Smooth muscle cell (in vitro differentiated cells): ENCODE data around the gene TBRG4. TPM values are rescaled to one million over a fixed set of nuclear protein-coding genes. Genes with fewer than 3 reads are reported as not detected.

Source experiments
- DNase-seq: peaks from one replicate; lab custom pipeline; 2025; ENCODE audit not compliant: unreplicated experiment; lab: John Stamatoyannopoulos, UW
- H2AFZ ChIP-seq: fragments of 200-600 bp; sonication (generic); 2 replicates; pipeline ENCODE4 v1.6.0; 2016; ENCODE audit warnings: antibody characterized with exemption, low read depth, mild to moderate bottlenecking
- H3F3A ChIP-seq: fragments of 200-600 bp; sonication (generic); 2 replicates; pipeline ENCODE4 v1.6.0; 2017; ENCODE audit warnings: antibody characterized with exemption, low read depth
- H3K27ac ChIP-seq: fragments of 200-600 bp; sonication (generic); 2 replicates; pipeline ENCODE4 v1.5.1; 2016; ENCODE audit warnings: low read depth, mild to moderate bottlenecking
- H3K27me3 ChIP-seq: fragments of 200-600 bp; sonication (generic); 2 replicates; pipeline ENCODE4 v1.6.1; 2016; ENCODE audit warnings: low read depth, mild to moderate bottlenecking
- H3K36me3 ChIP-seq: fragments of 200-600 bp; sonication (generic); 2 replicates; pipeline ENCODE4 v1.5.1; 2016; ENCODE audit warnings: low read depth
- H3K4me1 ChIP-seq: fragments of 200-600 bp; sonication (generic); 2 replicates; pipeline ENCODE4 v1.5.1; 2016; ENCODE audit warnings: low read depth
- H3K4me2 ChIP-seq: fragments of 200-600 bp; sonication (generic); 2 replicates; pipeline ENCODE4 v1.6.0; 2016; ENCODE audit warnings: mild to moderate bottlenecking
- H3K4me3 ChIP-seq: fragments of 200-600 bp; sonication (generic); 2 replicates; pipeline ENCODE4 v1.5.1; 2016; ENCODE audit warnings: mild to moderate bottlenecking
- H3K79me2 ChIP-seq: fragments of 200-600 bp; sonication (generic); 2 replicates; pipeline ENCODE4 v1.6.0; 2016; ENCODE audit warnings: low read depth, mild to moderate bottlenecking
- H3K9ac ChIP-seq: fragments of 200-600 bp; sonication (generic); 2 replicates; pipeline ENCODE4 v1.6.0; 2016; ENCODE audit warnings: low read depth
- H3K9me3 ChIP-seq: fragments of 200-600 bp; sonication (generic); replicated peaks from 2 replicates; pipeline ENCODE4 v1.5.1; 2016; ENCODE audit warnings: low read depth
- H4K20me1 ChIP-seq: fragments of 200-600 bp; sonication (generic); 2 replicates; pipeline ENCODE4 v1.6.0; 2016; ENCODE audit warnings: low read depth
- WGBS: methylation state at CpG from one replicate; pipeline ENCODE4 v1.1.7; 2016; ENCODE audit warnings: low lambda C conversion rate; 5-methylcytosine and 5-hydroxymethylcytosine counted together
- polyA plus RNA-seq: library from polyadenylated mRNA; unstranded; fragments of >200 nt; fragmentation: Nextera tagmentation; extraction: Ambion mirVana; gene quantifications from 2 replicates; pipeline ENCODE4 v1.2.1, GENCODE V29; 2016
- total RNA-seq: library from RNA; depleted of rRNA; stranded (reverse); fragments of >200 nt; gene quantifications from 2 replicates; pipeline ENCODE4 v1.2.3, GENCODE V29; 2014
- TF ChIP-seq, protein P1 (sequence below): fragments of 200-600 bp; sonication (generic); IDR thresholded peaks from 2 replicates; pipeline ENCODE4 v1.5.1; 2017; ENCODE audit warnings: borderline replicate concordance, mild to moderate bottlenecking, antibody characterized with exemption; ENCODE audit not compliant: insufficient read depth, poor library complexity, severe bottlenecking

Gene TBRG4
- total and polyA plus RNA-seq, 2 experiments from 2014 or later: 30.2 to 52.5 TPM

DNA sequence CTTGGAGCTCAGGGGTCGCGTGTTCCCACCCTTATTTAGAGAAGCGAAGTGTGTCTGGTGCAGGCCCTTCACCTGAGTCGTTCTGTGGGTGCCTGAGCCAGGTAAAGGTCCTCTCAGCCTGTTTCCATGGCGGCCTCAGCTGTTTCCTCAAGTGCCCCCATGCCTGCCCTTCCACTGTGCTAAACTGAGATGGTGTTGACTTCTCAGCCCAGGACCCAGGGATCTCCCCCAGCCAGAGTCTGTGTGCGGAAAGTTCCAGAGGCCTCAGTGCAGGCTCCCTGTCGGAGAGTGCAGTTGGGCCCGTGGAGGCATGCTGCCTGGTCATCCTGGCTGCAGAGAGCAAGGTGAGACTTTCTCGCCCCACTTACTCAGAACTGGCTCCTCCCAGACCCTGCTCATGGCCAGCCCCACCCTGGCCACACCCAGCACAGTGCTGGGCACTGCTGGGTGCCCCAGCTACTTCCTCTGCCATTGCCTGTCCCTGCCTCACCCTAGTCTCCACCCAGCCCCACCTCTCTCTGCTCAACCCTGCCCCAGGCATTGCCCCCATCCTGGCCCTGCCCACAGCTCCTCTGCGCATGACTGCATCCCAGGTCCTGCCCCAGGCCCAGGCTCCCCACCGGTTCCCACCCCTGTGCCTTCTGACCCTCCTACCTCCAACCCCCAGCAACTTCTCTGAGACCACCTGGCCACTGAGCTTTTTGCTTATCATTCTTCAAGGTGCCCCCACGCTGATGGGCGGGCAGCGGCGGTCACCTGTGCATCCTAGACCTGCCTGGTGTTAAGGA is 43.1 kb downstream of the TBRG4 start:
- no peak overlapping the region for H3K9ac ChIP-seq
- peaks cover 31% of the 10 kb centered on the region for H4K20me1 ChIP-seq
- no peak overlapping the region for H2AFZ ChIP-seq
- no peak overlapping the region for H3K4me2 ChIP-seq
- peaks cover 7% of the 10 kb centered on the region for H3K79me2 ChIP-seq
- H3K36me3 ChIP-seq: no peaks in the 10 kb centered on the region
- no peaks in the 10 kb centered on the region for H3K4me1 ChIP-seq
- H3K27me3 ChIP-seq: no peaks in the 10 kb centered on the region
- TF ChIP-seq, protein P1, sequence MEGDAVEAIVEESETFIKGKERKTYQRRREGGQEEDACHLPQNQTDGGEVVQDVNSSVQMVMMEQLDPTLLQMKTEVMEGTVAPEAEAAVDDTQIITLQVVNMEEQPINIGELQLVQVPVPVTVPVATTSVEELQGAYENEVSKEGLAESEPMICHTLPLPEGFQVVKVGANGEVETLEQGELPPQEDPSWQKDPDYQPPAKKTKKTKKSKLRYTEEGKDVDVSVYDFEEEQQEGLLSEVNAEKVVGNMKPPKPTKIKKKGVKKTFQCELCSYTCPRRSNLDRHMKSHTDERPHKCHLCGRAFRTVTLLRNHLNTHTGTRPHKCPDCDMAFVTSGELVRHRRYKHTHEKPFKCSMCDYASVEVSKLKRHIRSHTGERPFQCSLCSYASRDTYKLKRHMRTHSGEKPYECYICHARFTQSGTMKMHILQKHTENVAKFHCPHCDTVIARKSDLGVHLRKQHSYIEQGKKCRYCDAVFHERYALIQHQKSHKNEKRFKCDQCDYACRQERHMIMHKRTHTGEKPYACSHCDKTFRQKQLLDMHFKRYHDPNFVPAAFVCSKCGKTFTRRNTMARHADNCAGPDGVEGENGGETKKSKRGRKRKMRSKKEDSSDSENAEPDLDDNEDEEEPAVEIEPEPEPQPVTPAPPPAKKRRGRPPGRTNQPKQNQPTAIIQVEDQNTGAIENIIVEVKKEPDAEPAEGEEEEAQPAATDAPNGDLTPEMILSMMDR: no peak
- no peaks in the 10 kb centered on the region for H3K9me3 ChIP-seq
- H3F3A ChIP-seq: no peaks in the 10 kb centered on the region
- no peak for DNase-seq
- no peak overlapping the region for H3K4me3 ChIP-seq
- WGBS: 93% methylated on average over 15 of the region's 15 CpGs
- H3K27ac ChIP-seq: no peak overlapping the region

DNA sequence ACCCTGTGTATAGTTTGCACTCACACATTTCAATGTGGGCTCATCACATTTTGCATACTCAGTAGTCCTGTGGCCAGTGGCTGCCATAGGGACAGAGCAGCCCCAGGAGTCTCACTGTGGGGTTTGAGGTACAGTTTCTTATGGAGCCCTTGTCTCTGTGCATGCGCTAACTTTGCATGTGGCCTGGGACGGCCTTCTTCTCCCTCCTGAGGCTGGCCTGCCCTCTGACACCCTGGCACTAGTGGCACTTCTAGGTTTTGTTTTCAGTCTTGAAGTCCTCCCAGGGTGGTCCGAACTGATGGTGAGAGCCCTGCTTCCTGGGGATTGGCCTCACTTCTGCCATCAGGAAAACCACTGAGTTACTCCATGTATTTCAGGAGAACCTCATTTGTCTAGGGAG is 43.9 kb downstream of the TBRG4 start:
- 96% methylated on average over 3 of the region's 3 CpGs for WGBS
- Histone ChIP-seq H3K27ac (no peak overlapping the region), H3F3A (no peaks in the 10 kb centered on the region), H3K4me3 (no peak overlapping the region), H4K20me1 (peaks cover 39% of the 10 kb centered on the region), H3K36me3 (no peaks in the 10 kb centered on the region), H3K9ac (no peak overlapping the region), H3K4me2 (no peak overlapping the region), H3K79me2 (peaks cover 10% of the 10 kb centered on the region), H3K9me3 (no peaks in the 10 kb centered on the region), H3K4me1 (no peaks in the 10 kb centered on the region), H3K27me3 (no peaks in the 10 kb centered on the region), H2AFZ (no peak overlapping the region)
- DNase-seq: no peak
- TF ChIP-seq, protein P1: no peak

DNA sequence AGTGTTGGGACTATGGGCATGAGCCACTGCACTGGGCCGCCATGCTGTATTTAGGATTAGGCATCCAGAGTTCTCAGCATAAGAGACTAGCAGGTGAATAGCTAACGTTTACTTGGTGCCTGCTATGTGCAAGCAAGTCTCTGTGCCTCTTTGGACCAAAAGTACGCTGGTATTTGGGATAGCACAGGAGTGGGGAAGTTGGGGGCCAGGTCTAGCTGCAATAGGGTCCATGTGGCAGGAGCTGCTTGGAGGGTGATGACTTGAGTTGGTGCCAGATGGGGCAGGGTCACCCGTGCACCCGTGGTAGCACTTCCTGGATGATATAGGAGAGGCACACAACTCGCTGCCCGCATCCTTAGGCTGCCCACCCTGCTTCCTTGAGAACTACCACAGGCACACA is 45.1 kb downstream of the TBRG4 start:
- no peak overlapping the region for H3K4me3 ChIP-seq
- H3K4me1 ChIP-seq: no peaks in the 10 kb centered on the region
- H3K36me3 ChIP-seq: no peaks in the 10 kb centered on the region
- H2AFZ ChIP-seq: no peak overlapping the region
- DNase-seq: no peak
- no peak overlapping the region for H3K9ac ChIP-seq
- H3K79me2 ChIP-seq: peaks cover 18% of the 10 kb centered on the region
- H3K27me3 ChIP-seq: no peaks in the 10 kb centered on the region
- 98% methylated on average over 7 of the region's 7 CpGs for WGBS
- no peaks in the 10 kb centered on the region for H3K9me3 ChIP-seq
- H3K27ac ChIP-seq: no peak overlapping the region
- H3K4me2 ChIP-seq: no peak overlapping the region
- H4K20me1 ChIP-seq: peaks cover 48% of the 10 kb centered on the region
- TF ChIP-seq, protein P1: no peak
- H3F3A ChIP-seq: no peaks in the 10 kb centered on the region
